Vagina (tissue), 2 donors: ENCODE results near the gene CHRNA4. TPM values are rescaled to one million over a fixed set of nuclear protein-coding genes. Genes with fewer than 3 reads are reported as not detected.

Experiments
- DNase-seq, 2 donors: peaks; one replicate each; pipeline ENCODE4 v3.0.0-alpha.2; 2017; ENCODE audit errors: extremely low spot score in 2 of 2
- H3K27ac ChIP-seq: fragments of 200-600 bp; sonication (generic); one replicate; pipeline ENCODE4 v1.5.1; 2019
- H3K27me3 ChIP-seq: fragments of 200-600 bp; sonication (generic); one replicate; pipeline ENCODE4 v1.5.1; 2019
- H3K36me3 ChIP-seq, 2 donors: fragments of 200-600 bp; sonication (generic); one replicate each; pipeline ENCODE4 v1.5.1; 2017 to 2019
- H3K4me1 ChIP-seq: fragments of 200-600 bp; sonication (generic); one replicate; pipeline ENCODE4 v1.5.1; 2019
- H3K4me3 ChIP-seq, 2 donors: fragments of 200-600 bp; sonication (generic); 1 replicate in 1 of 2; 2 replicates in 1 of 2; pipeline ENCODE4 v1.5.1; 2016 to 2019
- H3K9me3 ChIP-seq: fragments of 200-600 bp; sonication (generic); one replicate; pipeline ENCODE4 v1.5.1; 2019
- POLR2A ChIP-seq, 2 donors: fragments of 450-650 bp; IDR thresholded peaks; one replicate each; pipeline ENCODE4 v1.6.1; 2017; ENCODE audit warnings: antibody characterized with exemption in 2 of 2, mild to moderate bottlenecking in 2 of 2, moderate library complexity in 2 of 2
- POLR2AphosphoS5 ChIP-seq, 2 donors: sonication (generic); formaldehyde crosslinking; IDR thresholded peaks; one replicate each; pipeline ENCODE4 v1.9.0; 2017; ENCODE audit warnings: antibody characterized with exemption in 2 of 2, mild to moderate bottlenecking in 2 of 2, low read depth in 1 of 2; ENCODE audit not compliant: insufficient read depth in 1 of 2
- intact Hi-C: fragments of 100-400 bp; cut with DNase I; formaldehyde crosslinking; loops from one replicate; pipeline ENCODE4 v1.15.1; 2023
- total RNA-seq: library from RNA; depleted of rRNA; stranded (reverse); fragments of >200 nt; gene quantifications from one replicate; pipeline ENCODE4 v1.2.3, GENCODE V29; 2016
- TF ChIP-seq, protein P1 (sequence below), 3 experiments: fragments of 450-650 bp in 2 of 3; fragments of 200-600 bp in 1 of 3; sonication (generic) in 1 of 3; IDR thresholded peaks; one replicate each; pipeline ENCODE4 v1.5.1; 2017 to 2019; ENCODE audit warnings: antibody characterized with exemption in 3 of 3, mild to moderate bottlenecking in 2 of 3, moderate library complexity in 2 of 3

The CHRNA4 gene
- total RNA-seq, 1 donor from 2014 or later = 0.25 TPM

DNA sequence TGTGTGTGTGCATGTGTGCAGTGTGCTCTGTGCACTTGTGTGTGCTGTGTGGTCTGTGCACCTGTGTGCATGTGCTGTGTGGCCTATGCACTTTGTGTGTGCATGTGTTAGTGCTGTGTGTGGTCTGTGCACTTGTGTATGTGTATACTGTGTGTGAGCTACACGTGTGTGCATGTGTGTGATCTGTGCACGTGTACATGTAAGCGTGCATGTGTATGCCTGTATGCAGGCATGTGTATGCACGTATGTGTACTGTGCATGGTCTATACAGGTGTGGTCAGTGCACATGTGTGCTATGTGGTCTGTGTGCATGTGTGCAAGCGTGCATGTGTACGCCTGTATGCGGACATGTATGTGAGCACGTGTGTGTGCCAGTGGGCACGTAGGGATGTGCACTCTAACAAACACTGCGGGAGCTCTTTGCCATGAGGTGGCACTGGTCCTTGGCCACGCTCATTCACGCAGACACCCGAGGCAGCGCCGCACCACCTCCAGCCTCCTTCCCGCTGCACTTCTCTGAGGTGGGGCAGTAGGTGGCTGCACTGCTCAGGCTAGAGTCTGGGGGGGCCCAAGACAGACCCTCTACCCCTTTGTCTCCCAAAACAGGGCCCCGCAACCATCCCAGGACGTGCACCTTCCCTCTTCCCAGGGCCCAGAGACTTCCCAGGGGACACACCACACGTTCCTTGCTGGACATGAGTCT, 42.4 kb upstream of the CHRNA4 start:
- intact Hi-C loops = no loop called here
- Histone ChIP-seq H3K27ac (no peak overlapping the region), H3K27me3 (no peaks in the 10 kb centered on the region), H3K9me3 (no peaks in the 10 kb centered on the region), H3K4me1 (no peaks in the 10 kb centered on the region), H3K4me3 (no peak overlapping the region), H3K36me3 (no peaks in the 10 kb centered on the region)
- no peak for DNase-seq
- TF ChIP-seq, protein P1, sequence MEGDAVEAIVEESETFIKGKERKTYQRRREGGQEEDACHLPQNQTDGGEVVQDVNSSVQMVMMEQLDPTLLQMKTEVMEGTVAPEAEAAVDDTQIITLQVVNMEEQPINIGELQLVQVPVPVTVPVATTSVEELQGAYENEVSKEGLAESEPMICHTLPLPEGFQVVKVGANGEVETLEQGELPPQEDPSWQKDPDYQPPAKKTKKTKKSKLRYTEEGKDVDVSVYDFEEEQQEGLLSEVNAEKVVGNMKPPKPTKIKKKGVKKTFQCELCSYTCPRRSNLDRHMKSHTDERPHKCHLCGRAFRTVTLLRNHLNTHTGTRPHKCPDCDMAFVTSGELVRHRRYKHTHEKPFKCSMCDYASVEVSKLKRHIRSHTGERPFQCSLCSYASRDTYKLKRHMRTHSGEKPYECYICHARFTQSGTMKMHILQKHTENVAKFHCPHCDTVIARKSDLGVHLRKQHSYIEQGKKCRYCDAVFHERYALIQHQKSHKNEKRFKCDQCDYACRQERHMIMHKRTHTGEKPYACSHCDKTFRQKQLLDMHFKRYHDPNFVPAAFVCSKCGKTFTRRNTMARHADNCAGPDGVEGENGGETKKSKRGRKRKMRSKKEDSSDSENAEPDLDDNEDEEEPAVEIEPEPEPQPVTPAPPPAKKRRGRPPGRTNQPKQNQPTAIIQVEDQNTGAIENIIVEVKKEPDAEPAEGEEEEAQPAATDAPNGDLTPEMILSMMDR (IDR thresholded peaks at IDR 0.05) = no peak
- TF ChIP-seq POLR2AphosphoS5 (IDR thresholded peaks at IDR 0.05; ENCODE audit: insufficient read depth in 1 of 2, low read depth in 1 of 2) (no peak), POLR2A (IDR thresholded peaks at IDR 0.05) (no peak)

DNA sequence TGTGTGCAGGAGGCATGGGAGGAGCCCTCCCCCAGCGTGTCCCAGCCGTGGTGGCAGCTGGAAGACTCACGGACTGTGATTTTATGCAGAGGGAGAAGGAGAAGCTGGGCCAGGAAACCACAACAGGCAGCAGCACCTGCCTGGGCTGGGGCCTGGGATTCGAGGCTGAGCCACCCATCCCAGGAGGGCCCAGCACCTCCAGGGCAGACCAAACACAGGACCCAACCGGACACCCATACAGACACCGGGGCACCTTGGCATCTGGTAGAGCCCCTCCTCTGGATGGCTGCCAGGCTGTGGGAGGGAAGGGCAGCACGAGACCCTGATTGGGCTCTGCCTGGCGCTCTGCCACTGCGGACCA, 41.7 kb upstream of the CHRNA4 start:
- intact Hi-C loops = no loop called here
- no peak for TF ChIP-seq POLR2AphosphoS5 (IDR thresholded peaks at IDR 0.05; ENCODE audit: insufficient read depth in 1 of 2, low read depth in 1 of 2)
- TF ChIP-seq, protein P1 (IDR thresholded peaks at IDR 0.05) = no peak
- no peak for TF ChIP-seq POLR2A (IDR thresholded peaks at IDR 0.05)
- no peaks in the 10 kb centered on the region for H3K9me3 ChIP-seq
- H3K4me3 ChIP-seq = no peak overlapping the region
- H3K27me3 ChIP-seq = no peaks in the 10 kb centered on the region
- no peaks in the 10 kb centered on the region for H3K4me1 ChIP-seq
- no peaks in the 10 kb centered on the region for H3K36me3 ChIP-seq
- H3K27ac ChIP-seq = no peak overlapping the region
- no peak for DNase-seq

DNA sequence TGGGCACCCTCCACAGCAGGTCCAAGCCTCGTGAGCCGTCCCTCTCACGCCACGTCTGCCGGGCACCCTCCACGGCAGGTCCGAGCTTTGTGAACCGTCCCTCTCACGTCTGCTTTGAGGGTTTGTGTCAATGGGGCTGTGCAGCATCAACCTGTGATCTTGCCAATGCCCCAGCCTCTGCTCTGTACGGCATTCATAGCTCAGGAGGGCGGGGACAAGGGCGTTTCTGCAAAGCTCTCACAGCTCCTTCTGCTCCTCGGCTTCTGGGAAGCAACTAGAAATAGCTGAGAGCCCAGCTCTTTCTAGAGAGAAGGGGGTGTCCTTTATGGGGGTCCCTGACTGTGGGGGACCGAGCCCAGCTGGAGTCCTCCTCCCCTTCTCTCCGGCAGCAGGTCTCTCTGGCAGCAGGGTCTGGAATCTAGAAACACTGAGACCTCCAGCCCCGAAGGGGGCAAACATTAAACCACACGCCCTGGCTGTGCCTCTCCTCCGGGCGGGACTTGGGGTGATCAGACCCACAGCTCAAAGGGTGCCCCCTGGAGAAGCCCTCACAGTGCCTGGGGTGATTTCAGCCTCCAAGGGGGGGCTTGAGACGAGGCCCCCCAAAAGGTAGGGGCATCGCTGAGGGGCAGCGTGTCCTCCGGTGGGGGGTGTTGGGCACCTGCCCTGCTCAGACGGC, 41.2 kb upstream of the CHRNA4 start:
- intact Hi-C loops = no loop called here
- Histone ChIP-seq H3K9me3 (no peaks in the 10 kb centered on the region), H3K27me3 (no peaks in the 10 kb centered on the region), H3K27ac (no peak overlapping the region), H3K4me1 (no peaks in the 10 kb centered on the region), H3K36me3 (no peaks in the 10 kb centered on the region), H3K4me3 (no peak overlapping the region)
- DNase-seq = no peak
- TF ChIP-seq POLR2A (IDR thresholded peaks at IDR 0.05) = no peak
- no peak for TF ChIP-seq POLR2AphosphoS5 (IDR thresholded peaks at IDR 0.05; ENCODE audit: insufficient read depth in 1 of 2, low read depth in 1 of 2)
- TF ChIP-seq, protein P1 (IDR thresholded peaks at IDR 0.05) = no peak

DNA sequence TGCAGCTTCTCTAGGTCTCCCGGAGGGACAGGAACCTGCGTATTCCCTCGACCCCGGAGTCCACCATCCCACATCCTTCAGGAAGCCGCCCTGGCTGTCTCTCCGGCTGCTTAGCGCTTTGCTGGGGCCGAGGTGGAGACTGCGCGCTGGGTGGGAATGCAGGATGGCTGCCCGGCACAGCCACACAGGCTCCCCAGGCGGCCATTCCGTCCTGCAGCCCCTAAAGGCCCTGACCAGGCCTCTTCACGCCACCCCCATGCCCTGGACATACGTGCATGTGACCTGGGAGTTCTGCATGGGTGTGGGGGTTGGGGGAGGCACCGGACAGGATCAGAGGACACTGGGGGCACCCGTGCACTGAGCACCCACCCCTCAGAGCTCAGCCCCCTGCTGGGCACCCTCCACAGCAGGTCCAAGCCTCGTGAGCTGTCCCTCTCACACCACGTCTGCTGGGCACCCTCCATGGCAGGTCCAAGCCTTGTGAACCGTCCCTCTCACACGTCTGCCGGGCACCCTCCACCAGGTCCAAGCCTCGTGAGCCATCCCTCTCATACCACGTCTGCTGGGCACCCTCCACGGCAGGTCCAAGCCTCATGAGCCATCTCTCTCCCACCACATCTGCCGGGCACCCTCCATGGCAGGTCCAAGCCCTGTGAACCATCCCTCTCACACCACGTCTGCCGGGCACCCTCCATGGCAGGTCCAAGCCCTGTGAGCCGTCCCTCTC, 40.4 kb upstream of the CHRNA4 start:
- Histone ChIP-seq H3K27me3 (no peaks in the 10 kb centered on the region), H3K36me3 (no peaks in the 10 kb centered on the region)
- TF ChIP-seq POLR2A (IDR thresholded peaks at IDR 0.05) (no peak), POLR2AphosphoS5 (IDR thresholded peaks at IDR 0.05; ENCODE audit: insufficient read depth in 1 of 2, low read depth in 1 of 2) (no peak)
- TF ChIP-seq, protein P1 (IDR thresholded peaks at IDR 0.05) = no peak

More for the DNA sequence above, 40.4 kb upstream of the CHRNA4 start:
- Histone ChIP-seq H3K9me3 (no peaks in the 10 kb centered on the region), H3K4me3 (no peak overlapping the region), H3K27ac (no peak overlapping the region), H3K4me1 (no peaks in the 10 kb centered on the region)
- no peak for DNase-seq
- intact Hi-C loops = no loop called here
